HCT116 (cell line): ENCODE measurements around the gene RSPO1. TPM values are rescaled to one million over a fixed set of nuclear protein-coding genes. Genes with fewer than 3 reads are reported as not detected.

Experiments
- ATAC-seq: fragments of 200-7000 bp; cut with Tn5 transposase; 2 replicates; pipeline ENCODE4 v1.9.1; 2020; ENCODE audit warnings: mild to moderate bottlenecking, moderate library complexity
- BruUV-seq: library from RNA; stranded (reverse); fragments of 400-500 nt; replicated peaks from 2 replicates; lab custom pipeline; 2021; lab: Mats Ljungman, UMichigan
- CTCF ChIA-PET: fragments of 300-600 bp; sonication (Branson Sonifier 250); formaldehyde crosslinking; loops from one replicate; lab custom pipeline; 2021; ENCODE audit warnings: antibody characterized with exemption; lab: Charles Lee
- POLR2A ChIA-PET: fragments of 300-600, 350-600 bp; sonication (Branson Sonifier 250); formaldehyde crosslinking; loops from one replicate; lab custom pipeline; 2021; ENCODE audit warnings: antibody characterized with exemption; lab: Charles Lee
- RAD21 ChIA-PET, 2 experiments: fragments of 300-600 bp; sonication (Branson Sonifier 250); formaldehyde crosslinking; loops; one replicate each; lab custom pipeline; 2023; ENCODE audit warnings: low total read pairs in 2 of 2; ENCODE audit not compliant: uncharacterized antibody in 2 of 2, unreplicated experiment in 2 of 2, low non-redundant PET in 1 of 2; lab: Charles Lee
- DNase-seq: peaks from one replicate; pipeline ENCODE4 v3.0.0-alpha.2; 2010; ENCODE audit warnings: low read depth, low spot score
- H2AFZ ChIP-seq: fragments of 200-600 bp; shearing (Covaris generic), sonication (generic); 2 replicates; pipeline ENCODE4 v1.6.1; 2017; ENCODE audit warnings: low read depth, mixed run types, mixed read lengths, antibody characterized with exemption, low read length; ENCODE audit not compliant: poor library complexity, severe bottlenecking
- H3K27ac ChIP-seq: 2 replicates; pipeline ENCODE4 v1.5.1; 2012; ENCODE audit warnings: low read depth, low read length
- H3K27me3 ChIP-seq: fragments of 200-600 bp; sonication (generic); 2 replicates; pipeline ENCODE4 v1.6.1; 2016; ENCODE audit warnings: mixed run types, low read length, mixed read lengths; ENCODE audit not compliant: insufficient read depth
- H3K36me3 ChIP-seq, 2 experiments: fragments of 200-500 bp in 1 of 2; fragments of 200-600 bp in 1 of 2; sonication (Bioruptor generic) in 1 of 2; sonication (generic) in 1 of 2; 2 replicates each; pipeline versions ENCODE4 v1.5.1 to v1.6.1; 2014 to 2016; ENCODE audit warnings: low read length in 2 of 2, inconsistent platforms in 1 of 2, mixed read lengths in 1 of 2, mixed run types in 1 of 2; ENCODE audit not compliant: insufficient read depth in 2 of 2, control insufficient read depth in 1 of 2
- H3K4me1 ChIP-seq, 2 experiments: fragments of 200-600 bp in 1 of 2; sonication (generic) in 1 of 2; 2 replicates each; pipeline versions ENCODE4 v1.5.1 to v1.6.1; 2012 to 2017; ENCODE audit warnings: low read length in 2 of 2, inconsistent platforms in 1 of 2, mild to moderate bottlenecking in 1 of 2, mixed read lengths in 1 of 2, mixed run types in 1 of 2, moderate library complexity in 1 of 2; ENCODE audit not compliant: insufficient read depth in 2 of 2, control insufficient read depth in 1 of 2
- H3K4me2 ChIP-seq: fragments of 200-600 bp; sonication (generic); 2 replicates; pipeline ENCODE4 v1.6.1; 2017; ENCODE audit warnings: mixed run types, low read length, mixed read lengths
- H3K4me3 ChIP-seq, 2 experiments: fragments of 200-600 bp in 1 of 2; sonication (generic) in 1 of 2; replicated peaks in 1 of 2; 2 replicates each; pipeline ENCODE4 v1.5.1; 2011 to 2016; ENCODE audit warnings: low read length in 2 of 2, control low read depth in 1 of 2, low read depth in 1 of 2, mild to moderate bottlenecking in 1 of 2, mixed read lengths in 1 of 2, mixed run types in 1 of 2
- H3K79me2 ChIP-seq: fragments of 200-600 bp; sonication (generic); 2 replicates; pipeline ENCODE4 v1.6.1; 2017; ENCODE audit warnings: mild to moderate bottlenecking, mixed run types, low read length, moderate library complexity, mixed read lengths; ENCODE audit not compliant: insufficient read depth
- H3K9ac ChIP-seq: fragments of 200-600 bp; sonication (generic); 2 replicates; pipeline ENCODE4 v1.6.1; 2016; ENCODE audit warnings: low read length, mixed read lengths
- H3K9me2 ChIP-seq: fragments of 200-600 bp; sonication (generic), shearing (Covaris generic); 2 replicates; pipeline ENCODE4 v1.6.1; 2017; ENCODE audit warnings: mixed run types, mild to moderate bottlenecking, moderate library complexity; ENCODE audit not compliant: insufficient read depth
- H3K9me3 ChIP-seq, 2 experiments: fragments of 200-500 bp in 1 of 2; fragments of 200-600 bp in 1 of 2; sonication (Bioruptor generic) in 1 of 2; sonication (generic) in 1 of 2; 2 replicates each; pipeline ENCODE4 v1.6.1; 2014 to 2017; ENCODE audit warnings: low read length in 2 of 2, mixed read lengths in 2 of 2, inconsistent platforms in 1 of 2, low read depth in 1 of 2, mild to moderate bottlenecking in 1 of 2, mixed run types in 1 of 2, moderate library complexity in 1 of 2; ENCODE audit not compliant: control insufficient read depth in 1 of 2, insufficient read depth in 1 of 2
- H4K20me1 ChIP-seq: fragments of 200-600 bp; sonication (generic), shearing (Covaris generic); 2 replicates; pipeline ENCODE4 v1.6.1; 2017; ENCODE audit warnings: mixed run types, mild to moderate bottlenecking, moderate library complexity; ENCODE audit not compliant: insufficient read depth
- CBX3 ChIP-seq: IDR thresholded peaks from 2 replicates; pipeline ENCODE4 v1.6.1; 2012; ENCODE audit warnings: low read depth
- CEBPB ChIP-seq: IDR thresholded peaks from 2 replicates; pipeline ENCODE4 v1.6.1; 2012; ENCODE audit warnings: low read depth
- ELF1 ChIP-seq: IDR thresholded peaks from 2 replicates; pipeline ENCODE4 v1.6.1; 2012; ENCODE audit warnings: low read depth, borderline replicate concordance
- EZH2 ChIP-seq: fragments of 200-600 bp; sonication (generic); IDR thresholded peaks from 2 replicates; pipeline ENCODE4 v1.6.1; 2017; ENCODE audit warnings: antibody characterized with exemption, mixed run types
- EZH2phosphoT487 ChIP-seq: fragments of 200-600 bp; IDR thresholded peaks from 2 replicates; pipeline ENCODE4 v1.6.1; 2018; ENCODE audit warnings: antibody characterized with exemption, borderline replicate concordance
- FOSL1 ChIP-seq: IDR thresholded peaks from 2 replicates; pipeline ENCODE4 v1.6.1; 2012; ENCODE audit warnings: low read depth
- JUND ChIP-seq: IDR thresholded peaks from 2 replicates; pipeline ENCODE4 v1.6.1; 2012
- POLR2A ChIP-seq: IDR thresholded peaks from 2 replicates; pipeline ENCODE4 v1.7.0; 2011; ENCODE audit warnings: borderline replicate concordance; ENCODE audit not compliant: insufficient read depth, insufficient read length; ENCODE audit errors: extremely low read depth
- POLR2AphosphoS5 ChIP-seq: IDR thresholded peaks from 2 replicates; pipeline ENCODE4 v1.6.1; 2011; ENCODE audit warnings: mild to moderate bottlenecking, low read depth, low read length, moderate library complexity
- RAD21 ChIP-seq: IDR thresholded peaks from 2 replicates; pipeline ENCODE4 v1.6.1; 2012; ENCODE audit warnings: low read depth, mild to moderate bottlenecking
- SIN3A ChIP-seq: IDR thresholded peaks from 2 replicates; pipeline ENCODE4 v1.6.1; 2012; ENCODE audit warnings: low read depth
- TCF7L2 ChIP-seq: IDR thresholded peaks from 2 replicates; pipeline ENCODE4 v1.7.0; 2011; ENCODE audit warnings: borderline replicate concordance, inconsistent platforms; ENCODE audit not compliant: insufficient read depth, insufficient read length; ENCODE audit errors: extremely low read depth
- YY1 ChIP-seq: IDR thresholded peaks from 2 replicates; pipeline ENCODE4 v1.6.1; 2011; ENCODE audit warnings: low read length, low read depth, moderate library complexity, mild to moderate bottlenecking; ENCODE audit not compliant: insufficient replicate concordance; ENCODE audit errors: extremely low read depth
- ZFX ChIP-seq: fragments of 450-650 bp; IDR thresholded peaks from 2 replicates; pipeline ENCODE4 v1.6.1; 2017
- ZNF274 ChIP-seq: fragments of 200-500 bp; sonication (Bioruptor generic); IDR thresholded peaks from 2 replicates; pipeline ENCODE4 v1.6.1; 2014; ENCODE audit warnings: mild to moderate bottlenecking, low read depth, low read length, inconsistent platforms
- intact Hi-C: fragments of 100-400 bp; cut with micrococcal nuclease; formaldehyde crosslinking; loops from 2 replicates; pipeline ENCODE4 v1.10.0; 2022
- total RNA-seq: library from RNA; stranded (reverse); gene quantifications from one replicate; pipeline ENCODE4 v1.2.1, GENCODE V29; 2021; ENCODE audit not compliant: unreplicated experiment
- TF ChIP-seq, protein P1 (sequence below): IDR thresholded peaks from 2 replicates; pipeline ENCODE4 v1.6.1; 2012; ENCODE audit warnings: low read depth
- TF ChIP-seq, protein P2 (sequence below): IDR thresholded peaks from 2 replicates; pipeline ENCODE4 v1.6.1; 2012

Gene RSPO1
- total RNA-seq, 1 experiment from 2014 or later: 0.15 TPM

DNA sequence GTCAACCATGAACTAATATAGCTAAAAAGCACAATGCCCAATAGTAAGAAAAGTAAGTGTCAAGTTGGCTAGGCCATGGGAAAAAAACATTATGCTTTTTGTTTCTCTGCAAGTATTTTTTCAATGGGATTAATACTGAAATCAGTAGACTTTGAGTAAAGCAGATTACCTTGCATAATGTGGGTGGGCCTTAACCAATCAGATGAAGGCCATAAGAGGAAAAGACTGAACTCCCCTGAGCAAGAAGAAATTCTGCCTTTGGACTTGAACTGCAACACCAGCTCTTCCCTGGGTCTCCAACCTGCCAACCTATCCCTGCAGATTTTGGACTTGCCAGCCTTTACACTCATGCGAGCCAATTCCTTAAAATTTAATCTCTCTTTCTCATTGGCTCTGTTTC is 6.4 kb upstream of the RSPO1 start:
- no peaks in the 10 kb centered on the region for H4K20me1 ChIP-seq
- no TSS peak for BruUV-seq

DNA sequence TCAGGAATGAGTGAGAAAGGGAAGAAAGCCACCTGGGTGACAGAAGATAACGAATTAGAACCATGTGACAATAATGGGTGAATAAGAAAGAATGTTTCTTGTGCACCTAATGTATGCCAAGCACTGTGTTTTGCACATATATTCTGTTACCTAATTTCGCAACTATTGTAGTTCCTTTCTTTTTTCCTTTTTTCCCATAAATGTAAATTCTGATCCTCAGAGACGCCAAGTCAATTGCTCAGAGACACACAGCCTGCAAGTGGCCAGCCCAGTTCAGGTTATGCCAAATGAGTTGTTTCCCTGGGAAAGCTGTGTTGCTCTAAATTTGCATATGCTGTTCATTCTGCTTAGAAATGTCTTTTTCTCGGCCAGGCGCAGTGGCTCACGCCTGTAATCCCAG is 1.7 kb upstream of the RSPO1 start:
- H3K9me3 ChIP-seq: no peaks in the 10 kb centered on the region
- DNase-seq (no peak), ATAC-seq (no peak)
- TF ChIP-seq EZH2 (no peak), SIN3A (no peak), ZFX (no peak), ELF1 (no peak), RAD21 (no peak), EZH2phosphoT487 (no peak), POLR2A (no peak), ZNF274 (no peak), JUND (no peak), TCF7L2 (no peak), CBX3 (no peak), FOSL1 (no peak), YY1 (no peak)
- TF ChIP-seq, protein P1, sequence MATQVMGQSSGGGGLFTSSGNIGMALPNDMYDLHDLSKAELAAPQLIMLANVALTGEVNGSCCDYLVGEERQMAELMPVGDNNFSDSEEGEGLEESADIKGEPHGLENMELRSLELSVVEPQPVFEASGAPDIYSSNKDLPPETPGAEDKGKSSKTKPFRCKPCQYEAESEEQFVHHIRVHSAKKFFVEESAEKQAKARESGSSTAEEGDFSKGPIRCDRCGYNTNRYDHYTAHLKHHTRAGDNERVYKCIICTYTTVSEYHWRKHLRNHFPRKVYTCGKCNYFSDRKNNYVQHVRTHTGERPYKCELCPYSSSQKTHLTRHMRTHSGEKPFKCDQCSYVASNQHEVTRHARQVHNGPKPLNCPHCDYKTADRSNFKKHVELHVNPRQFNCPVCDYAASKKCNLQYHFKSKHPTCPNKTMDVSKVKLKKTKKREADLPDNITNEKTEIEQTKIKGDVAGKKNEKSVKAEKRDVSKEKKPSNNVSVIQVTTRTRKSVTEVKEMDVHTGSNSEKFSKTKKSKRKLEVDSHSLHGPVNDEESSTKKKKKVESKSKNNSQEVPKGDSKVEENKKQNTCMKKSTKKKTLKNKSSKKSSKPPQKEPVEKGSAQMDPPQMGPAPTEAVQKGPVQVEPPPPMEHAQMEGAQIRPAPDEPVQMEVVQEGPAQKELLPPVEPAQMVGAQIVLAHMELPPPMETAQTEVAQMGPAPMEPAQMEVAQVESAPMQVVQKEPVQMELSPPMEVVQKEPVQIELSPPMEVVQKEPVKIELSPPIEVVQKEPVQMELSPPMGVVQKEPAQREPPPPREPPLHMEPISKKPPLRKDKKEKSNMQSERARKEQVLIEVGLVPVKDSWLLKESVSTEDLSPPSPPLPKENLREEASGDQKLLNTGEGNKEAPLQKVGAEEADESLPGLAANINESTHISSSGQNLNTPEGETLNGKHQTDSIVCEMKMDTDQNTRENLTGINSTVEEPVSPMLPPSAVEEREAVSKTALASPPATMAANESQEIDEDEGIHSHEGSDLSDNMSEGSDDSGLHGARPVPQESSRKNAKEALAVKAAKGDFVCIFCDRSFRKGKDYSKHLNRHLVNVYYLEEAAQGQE: no peak
- TF ChIP-seq, protein P2, sequence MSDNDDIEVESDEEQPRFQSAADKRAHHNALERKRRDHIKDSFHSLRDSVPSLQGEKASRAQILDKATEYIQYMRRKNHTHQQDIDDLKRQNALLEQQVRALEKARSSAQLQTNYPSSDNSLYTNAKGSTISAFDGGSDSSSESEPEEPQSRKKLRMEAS: no peak
- no peak overlapping the region for H3K4me3 ChIP-seq
- no peaks in the 10 kb centered on the region for H3K36me3 ChIP-seq
- H3K27ac ChIP-seq: no peak overlapping the region
- ChIA-PET POLR2A (no interaction called here), CTCF (no interaction called here), RAD21 (no interaction called here)
- no TSS peak for BruUV-seq
- no peaks in the 10 kb centered on the region; a peak in 1 of 4 replicates for H3K4me1 ChIP-seq
- intact Hi-C loops: no loop called here
- peaks cover 48% of the 10 kb centered on the region for H3K27me3 ChIP-seq
- no peak overlapping the region for H3K4me2 ChIP-seq
- no peaks in the 10 kb centered on the region for H3K79me2 ChIP-seq
- no peaks in the 10 kb centered on the region for H4K20me1 ChIP-seq
- H3K9me2 ChIP-seq: no peaks in the 10 kb centered on the region
- no peak overlapping the region for H2AFZ ChIP-seq
- H3K9ac ChIP-seq: no peak overlapping the region

More for the DNA sequence above, 6.4 kb upstream of the RSPO1 start:
- no peak overlapping the region for H3K27ac ChIP-seq
- no peak overlapping the region for H3K4me2 ChIP-seq
- no peak overlapping the region for H2AFZ ChIP-seq
- POLR2A ChIA-PET: no interaction called here
- H3K9me2 ChIP-seq: no peaks in the 10 kb centered on the region
- no peaks in the 10 kb centered on the region for H3K4me1 ChIP-seq
- no peak for DNase-seq
- no peak for ATAC-seq
- TF ChIP-seq, protein P2: no peak
- TF ChIP-seq FOSL1: no peak
- TF ChIP-seq CEBPB: no peak
- no peak for TF ChIP-seq POLR2AphosphoS5
- intact Hi-C loops: no loop called here
- no peaks in the 10 kb centered on the region for H3K36me3 ChIP-seq
- no peak overlapping the region for H3K4me3 ChIP-seq
- CTCF ChIA-PET: no interaction called here
- H3K9me3 ChIP-seq: no peaks in the 10 kb centered on the region
- RAD21 ChIA-PET: no interaction called here
- H3K27me3 ChIP-seq: peaks cover 20% of the 10 kb centered on the region; the same call in 1 of the 2 replicates
- H3K79me2 ChIP-seq: no peaks in the 10 kb centered on the region
- no peak overlapping the region for H3K9ac ChIP-seq
